K562 (cell line): ENCODE measurements around the gene IGF1R.

Source experiments
- BCOR ChIP-seq: fragments of 450-650 bp; IDR thresholded peaks from 2 replicates; pipeline ENCODE4 v1.6.1; 2016
- GABPB1 ChIP-seq: sonication (generic); formaldehyde crosslinking; IDR thresholded peaks from 2 replicates; pipeline ENCODE4 v1.8.0; 2022; ENCODE audit warnings: mild to moderate bottlenecking, missing genetic modification reagents

GRCh38 chr15:98967916-98968315 is 319.6 kb downstream of the IGF1R start:
- TF ChIP-seq GABPB1 (CRISPR knock-in tag) (no peak), BCOR (no peak)
